Measurements from ENCODE around the gene GPANK1.

The GPANK1 gene

DNA sequence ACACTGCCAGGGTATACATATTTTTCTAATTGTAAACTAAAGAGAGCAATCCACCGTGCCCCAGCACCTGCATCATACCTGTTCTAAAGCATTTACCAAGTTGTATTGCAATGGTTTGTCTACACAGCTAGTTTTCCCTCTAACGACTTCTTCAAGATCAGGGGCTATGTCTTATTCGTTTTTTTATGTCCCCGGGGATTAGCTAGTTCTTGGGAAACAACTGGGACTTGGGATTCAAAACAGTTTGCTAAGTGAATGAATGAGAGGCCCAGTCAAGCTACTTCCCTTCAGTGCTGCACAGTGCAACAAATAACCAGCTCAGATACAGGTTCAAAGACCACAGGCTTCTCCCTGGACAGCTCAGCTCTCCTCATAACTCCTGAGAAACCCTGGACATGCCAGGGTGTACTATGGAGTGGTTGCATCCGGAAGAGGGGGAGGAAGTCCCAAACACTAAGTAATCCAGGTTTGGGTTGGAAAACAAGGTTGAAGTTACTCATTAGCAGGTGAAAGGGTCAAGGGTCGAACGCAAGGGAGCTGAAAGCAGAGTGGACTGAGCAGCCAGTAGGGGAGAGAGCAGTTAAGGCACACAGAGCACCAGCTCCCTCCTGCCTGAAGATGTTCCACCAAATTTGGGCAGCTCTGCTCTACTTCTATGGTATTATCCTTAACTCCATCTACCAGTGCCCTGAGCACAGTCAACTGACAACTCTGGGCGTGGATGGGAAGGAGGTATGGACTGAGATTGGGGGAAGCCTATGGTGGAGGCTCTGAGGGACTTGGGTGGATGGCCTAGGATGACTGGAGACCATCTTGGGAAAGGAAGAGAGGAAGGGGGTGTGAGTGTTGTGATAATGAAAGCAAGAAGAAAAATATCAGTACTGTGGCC is 9.2 kb downstream of the GPANK1 start, which contains the start of gene APOM:
Gene APOM, plus strand, starts transcription at position 546 of the 889 bp plus-strand sequence. Its CDS starts 73 bp downstream, at position 619.
- ChIA-PET POLR2A (interaction anchor here (0.7 to 1.8 kb wide), 5 partner anchors 9 to 1316 kb away, joined by 3 to 11 read pairs (median 4); partner anchors contain the start of genes CSNK2B and GPANK1), CTCF (no interaction called here)
- no peak for TF ChIP-seq FOXA1 (IDR thresholded peaks at IDR 0.05)

DNA sequence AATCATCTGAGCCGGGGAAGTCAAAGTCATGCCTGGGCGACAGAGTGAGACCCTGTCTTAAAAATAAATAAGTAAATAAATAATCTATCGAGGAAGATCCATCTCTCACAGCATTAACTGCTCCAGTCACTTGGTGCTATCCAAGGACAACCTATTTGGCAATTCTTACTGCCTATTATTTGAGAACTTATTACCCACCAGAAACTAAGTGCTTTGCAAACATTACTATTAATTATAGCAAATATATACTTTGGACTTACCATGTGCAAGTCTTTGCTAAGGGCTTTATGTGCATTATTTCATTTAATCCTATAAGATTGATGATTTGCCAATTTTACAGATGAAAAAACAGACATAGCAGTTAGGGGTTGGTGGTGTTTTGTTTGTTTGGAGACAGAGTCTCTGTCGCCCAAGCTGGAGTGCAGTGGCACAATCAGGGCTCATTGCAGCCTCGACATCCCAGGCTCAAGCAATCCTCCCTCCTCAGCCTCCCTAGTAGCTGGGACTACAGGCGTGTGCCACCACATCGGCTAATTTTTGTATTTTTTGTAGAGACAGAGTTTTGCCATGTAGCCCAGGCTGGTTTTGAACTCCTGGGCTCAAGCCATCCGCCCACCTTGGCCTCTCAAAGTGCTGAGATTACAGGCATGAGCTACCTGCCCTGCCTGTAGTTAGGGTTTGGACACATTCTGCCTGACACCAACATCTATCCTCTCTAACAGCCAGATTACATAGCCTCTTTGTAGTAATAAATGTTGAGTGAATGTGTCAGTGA is 10.0 kb downstream of the GPANK1 start:
- TF ChIP-seq LEF1 (IDR thresholded peaks at IDR 0.05; ENCODE audit: borderline replicate concordance) (no peak), ELF4 (IDR thresholded peaks at IDR 0.05) (no peak), FOXK2 (IDR thresholded peaks at IDR 0.05) (no peak)
- DNase-seq (ENCODE audit: extremely low spot score) = no peak
- CTCF ChIA-PET = interaction anchor here (0.7 kb wide), 1 partner anchor 136 kb away, joined by 6 read pairs; no protein-coding TSS in a partner anchor
- POLR2A ChIA-PET = interaction anchor here (1.1 to 4.5 kb wide), 3 partner anchors 10 to 1317 kb away, joined by 4 to 24 read pairs (median 11); partner anchors contain the start of genes GPANK1 and PRRC2A

More for the DNA sequence above, 9.2 kb downstream of the GPANK1 start, which contains the start of gene APOM:
- DNase-seq (ENCODE audit: extremely low spot score) = no peak

DNA sequence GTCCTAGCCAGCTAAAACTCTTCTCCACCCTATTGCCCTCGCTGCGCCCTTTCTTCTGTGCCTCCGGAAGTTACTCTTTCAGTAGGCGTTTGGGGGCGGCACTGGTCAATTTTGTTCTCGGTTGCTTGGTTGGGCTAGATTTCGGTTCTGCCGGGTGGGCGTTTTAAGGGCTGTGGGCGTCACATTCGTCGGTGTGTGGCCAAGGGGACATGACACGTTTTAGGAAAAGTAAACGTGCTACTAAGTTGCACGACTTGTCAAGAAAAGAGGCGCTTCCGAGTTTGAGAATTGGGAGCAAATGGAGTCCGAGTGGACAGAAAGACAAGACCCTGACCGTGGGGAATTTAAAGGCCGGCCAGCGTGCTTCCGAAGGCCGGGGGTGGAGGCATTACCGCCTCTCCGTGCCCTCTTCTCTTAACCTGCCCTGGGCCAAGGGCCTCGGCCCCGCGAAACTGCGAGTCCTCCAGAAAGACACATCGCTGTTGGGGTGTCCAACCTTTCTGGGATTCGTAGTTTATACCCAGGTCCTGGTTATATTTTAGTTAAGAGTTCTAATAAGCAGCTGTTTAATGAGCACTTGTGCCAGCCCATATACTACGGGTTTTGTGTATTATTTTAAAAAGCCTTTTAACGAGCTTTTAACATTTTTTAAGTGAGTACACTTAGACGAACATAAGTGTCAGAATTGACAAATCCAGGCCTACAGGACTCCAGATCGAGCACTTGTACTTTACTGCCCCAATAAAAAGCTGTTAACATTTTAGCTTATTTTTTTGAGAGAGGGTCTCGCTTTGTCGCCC is 11.7 kb downstream of the GPANK1 start:
- TF ChIP-seq, protein P1, sequence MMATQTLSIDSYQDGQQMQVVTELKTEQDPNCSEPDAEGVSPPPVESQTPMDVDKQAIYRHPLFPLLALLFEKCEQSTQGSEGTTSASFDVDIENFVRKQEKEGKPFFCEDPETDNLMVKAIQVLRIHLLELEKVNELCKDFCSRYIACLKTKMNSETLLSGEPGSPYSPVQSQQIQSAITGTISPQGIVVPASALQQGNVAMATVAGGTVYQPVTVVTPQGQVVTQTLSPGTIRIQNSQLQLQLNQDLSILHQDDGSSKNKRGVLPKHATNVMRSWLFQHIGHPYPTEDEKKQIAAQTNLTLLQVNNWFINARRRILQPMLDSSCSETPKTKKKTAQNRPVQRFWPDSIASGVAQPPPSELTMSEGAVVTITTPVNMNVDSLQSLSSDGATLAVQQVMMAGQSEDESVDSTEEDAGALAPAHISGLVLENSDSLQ (IDR thresholded peaks at IDR 0.05) = no peak
- TF ChIP-seq L3MBTL2 (conservative IDR thresholded peaks at IDR 0.05) (0 out of 2 replicates have a peak, but pooled peaks have one; percentile 46), LEF1 (IDR thresholded peaks at IDR 0.05; ENCODE audit: borderline replicate concordance) (no peak), FOXA1 (IDR thresholded peaks at IDR 0.05) (no peak), FOXM1 (IDR thresholded peaks at IDR 0.05; ENCODE audit: borderline replicate concordance) (no peak)
- ChIA-PET POLR2A (interaction anchor here (0.8 to 5.6 kb wide), 21 partner anchors 9 to 319 kb away, joined by 3 to 138 read pairs (median 5); partner anchors contain the start of genes ABHD16A, AIF1, C6orf47 and CSNK2B), CTCF (interaction anchor here (1.1 kb wide), 1 partner anchor 7 kb away, joined by 4 read pairs; the partner anchor contains the start of gene C6orf47)
- DNase-seq (ENCODE audit: extremely low spot score) = peak; percentile 88

DNA sequence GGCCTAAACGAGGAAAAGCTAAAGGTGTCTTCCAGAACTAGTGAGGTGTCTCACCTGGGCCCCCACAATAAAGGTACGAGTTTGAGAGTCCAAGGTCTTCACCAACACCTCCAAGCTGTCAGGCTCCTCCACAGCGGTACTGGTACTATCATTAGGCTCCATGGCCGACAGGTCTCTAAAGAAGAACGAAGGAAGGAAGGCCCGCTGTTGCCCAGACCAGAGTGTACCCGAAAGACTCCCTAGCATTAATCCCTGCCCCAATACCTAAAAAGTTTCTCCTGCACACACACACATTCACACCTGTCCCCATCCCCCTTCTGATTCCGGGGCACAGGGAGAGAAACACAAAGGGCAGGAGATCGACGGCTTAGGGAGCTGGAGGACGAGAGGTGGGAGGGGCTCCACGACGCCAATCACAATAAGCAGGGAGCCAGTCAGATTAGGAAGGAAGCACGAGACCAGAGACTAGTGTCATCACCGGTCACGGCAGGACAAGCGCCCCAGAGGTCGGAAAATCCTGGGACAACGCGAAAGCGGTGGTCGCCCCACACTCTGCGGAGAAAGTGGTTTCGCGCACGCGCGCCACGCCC is 13.1 kb downstream of the GPANK1 start:
- CTCF ChIA-PET = interaction anchor here (0.6 to 1.1 kb wide), 5 partner anchors 9 to 106 kb away, joined by 3 to 4 read pairs (median 3); partner anchors contain the start of genes ATP6V1G2 and C6orf47
- DNase-seq (ENCODE audit: extremely low spot score) = no peak
- POLR2A ChIA-PET = interaction anchor here (0.7 to 5.6 kb wide), 19 partner anchors 9 to 321 kb away, joined by 3 to 138 read pairs (median 4); partner anchors contain the start of genes ABHD16A, C6orf47, DDX39B and DXO

DNA sequence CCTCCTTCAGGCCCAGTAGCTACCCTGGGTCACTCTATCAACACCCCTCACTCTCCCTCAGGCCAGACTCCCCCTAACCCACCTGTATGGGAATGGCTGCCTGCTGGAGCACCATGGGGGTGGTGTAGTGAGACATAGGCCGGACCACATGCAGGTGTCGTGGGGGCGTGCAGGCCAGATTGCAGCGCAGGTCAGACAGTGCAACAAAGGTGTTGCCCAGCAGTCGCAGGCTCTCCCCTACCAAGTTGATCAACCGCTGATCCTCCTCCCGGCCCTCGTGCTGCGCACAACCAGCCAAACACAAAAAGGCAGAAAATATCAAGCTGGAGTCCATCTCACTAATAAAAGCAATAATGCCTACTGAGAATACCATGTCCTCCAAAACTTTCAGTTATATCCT is 19.5 kb downstream of the GPANK1 start:
- TF ChIP-seq FOXK2 (IDR thresholded peaks at IDR 0.05) = no peak
- TF ChIP-seq SUZ12 (IDR thresholded peaks at IDR 0.05) = no peak
- no peak for TF ChIP-seq LEF1 (IDR thresholded peaks at IDR 0.05; ENCODE audit: borderline replicate concordance)
- no peak for TF ChIP-seq L3MBTL2 (conservative IDR thresholded peaks at IDR 0.05)
- no peak for TF ChIP-seq FOXA1 (IDR thresholded peaks at IDR 0.05)
- TF ChIP-seq CTBP1 (IDR thresholded peaks at IDR 0.05; ENCODE audit: borderline replicate concordance) = no peak
- no peak for TF ChIP-seq NFRKB (IDR thresholded peaks at IDR 0.05)
- TF ChIP-seq, protein P1 (IDR thresholded peaks at IDR 0.05) = no peak
- TF ChIP-seq ARNT (IDR thresholded peaks at IDR 0.05) = no peak
- TF ChIP-seq BHLHE40 (IDR thresholded peaks at IDR 0.05; ENCODE audit: borderline replicate concordance) = no peak
- no peak for TF ChIP-seq ZNF384 (IDR thresholded peaks at IDR 0.05)
- TF ChIP-seq ELF4 (IDR thresholded peaks at IDR 0.05) = no peak
- TF ChIP-seq FOXM1 (IDR thresholded peaks at IDR 0.05; ENCODE audit: borderline replicate concordance) = no peak
- TF ChIP-seq HDGF (IDR thresholded peaks at IDR 0.05; ENCODE audit: borderline replicate concordance) = no peak
- TF ChIP-seq SP1 (IDR thresholded peaks at IDR 0.05) = no peak
- no peak for DNase-seq (ENCODE audit: extremely low spot score)

More for the DNA sequence above, 13.1 kb downstream of the GPANK1 start:
- TF ChIP-seq, protein P1 (IDR thresholded peaks at IDR 0.05) = peak; percentile 92
- no peak for TF ChIP-seq ARNT (IDR thresholded peaks at IDR 0.05)

More for the DNA sequence above, 19.5 kb downstream of the GPANK1 start:
- POLR2A ChIA-PET = no interaction called here
- CTCF ChIA-PET = no interaction called here

Measured in HEK293T (cell line).